HG03025 (cell line): ENCODE results near the gene DUSP16.
"Not testable (repeated sequence)": the region's sequence is repeated elsewhere in the genome, so short reads cannot be mapped to it uniquely, and the experiment has no call there.

ENCODE experiments used
- ATAC-seq: cut with Tn5 transposase; IDR thresholded peaks from one replicate; pipeline ENCODE4 v1.9.1; 2021; ENCODE audit warnings: mild to moderate bottlenecking, moderate library complexity; ENCODE audit not compliant: unreplicated experiment, low FRiP score

DUSP16 gene

GRCh38 chr12:12562585-12563261 is at the start of gene DUSP16:
Gene DUSP16, minus strand, starts transcription at chr12:12562863. Its CDS starts 41,765 bp downstream, at chr12:12521098.
- ATAC-seq, result peak; percentile 57

GRCh38 chr12:12612358-12612757 is 49.7 kb upstream of the DUSP16 start:
- ATAC-seq, result no peak

- ATAC-seq, result peak; percentile 67
These were observed 49.0 kb upstream of the DUSP16 start, which contains the start of gene CREBL2 for GRCh38 chr12:12611512-12612306. Gene CREBL2, plus strand, starts transcription at chr12:12611876. Its CDS starts 297 bp downstream, at chr12:12612173.

- ATAC-seq, result no peak
These were observed 48.0 kb upstream of the DUSP16 start for GRCh38 chr12:12610711-12611110.

GRCh38 chr12:12609692-12610091 is 47.0 kb upstream of the DUSP16 start:
- ATAC-seq, result no peak

GRCh38 chr12:12608557-12608957 is 45.9 kb upstream of the DUSP16 start:
- no peak for ATAC-seq

- ATAC-seq, result no peak
These were observed 44.3 kb upstream of the DUSP16 start for GRCh38 chr12:12606781-12607589.

GRCh38 chr12:12604740-12605139 is 42.1 kb upstream of the DUSP16 start:
- no peak for ATAC-seq

GRCh38 chr12:12600659-12601058 is 38.0 kb upstream of the DUSP16 start:
- ATAC-seq, result no peak

- no peak for ATAC-seq
These were observed 37.3 kb upstream of the DUSP16 start for GRCh38 chr12:12599750-12600643.

GRCh38 chr12:12598864-12599263 is 36.2 kb upstream of the DUSP16 start:
- no peak for ATAC-seq

- not testable (repeated sequence) for ATAC-seq
These were observed 33.9 kb upstream of the DUSP16 start for GRCh38 chr12:12596598-12596997.

GRCh38 chr12:12595929-12596328 is 33.3 kb upstream of the DUSP16 start:
- ATAC-seq, result not testable (repeated sequence)

- no peak for ATAC-seq
These were observed 30.3 kb upstream of the DUSP16 start for GRCh38 chr12:12592930-12593329.

- ATAC-seq, result no peak
These were observed 28.3 kb upstream of the DUSP16 start for GRCh38 chr12:12590961-12591360.

- ATAC-seq, result not testable (repeated sequence)
These were observed 25.8 kb upstream of the DUSP16 start for GRCh38 chr12:12588436-12588835.

GRCh38 chr12:12587878-12588277 is 25.2 kb upstream of the DUSP16 start:
- no peak for ATAC-seq

- no peak for ATAC-seq
These were observed 24.4 kb upstream of the DUSP16 start for GRCh38 chr12:12586879-12587675.
